Epithelial cell of esophagus (primary cell): Measurements from ENCODE around the gene CDK14.

Experiments
- DNase-seq: peaks from one replicate; pipeline ENCODE4 v3.0.0; 2010; ENCODE audit warnings: low read depth
- H3K4me3 ChIP-seq: 2 replicates; pipeline ENCODE4 v1.5.1; 2011; ENCODE audit warnings: mild to moderate bottlenecking, low read length, control low read depth
- TF ChIP-seq, protein P1 (sequence below): IDR thresholded peaks from 2 replicates; pipeline ENCODE4 v1.5.1; 2011; ENCODE audit warnings: low read depth, mild to moderate bottlenecking, low read length, control low read depth, inconsistent platforms; ENCODE audit not compliant: insufficient read depth; ENCODE audit errors: missing control alignments

The CDK14 gene

DNA sequence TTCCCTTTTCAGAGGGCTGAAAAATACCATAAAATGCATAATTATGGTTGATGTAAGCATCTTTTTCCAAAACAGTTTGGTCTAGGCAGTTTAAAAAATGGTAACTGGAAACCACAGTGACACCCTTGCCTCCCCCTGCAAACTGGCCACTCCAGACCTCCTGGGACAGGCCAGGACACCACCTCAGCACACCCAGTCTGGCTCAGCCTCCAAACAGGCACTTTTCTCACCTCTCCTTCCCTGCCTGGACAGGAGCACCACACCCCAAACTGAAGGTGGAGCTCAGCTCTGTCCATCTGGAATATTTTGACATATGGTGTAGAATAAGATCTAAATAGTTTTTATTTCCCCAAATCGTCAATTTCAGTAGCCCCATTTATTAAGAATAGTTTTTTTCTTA, 78.5 kb downstream of the CDK14 start:
- no peak for DNase-seq
- TF ChIP-seq, protein P1, sequence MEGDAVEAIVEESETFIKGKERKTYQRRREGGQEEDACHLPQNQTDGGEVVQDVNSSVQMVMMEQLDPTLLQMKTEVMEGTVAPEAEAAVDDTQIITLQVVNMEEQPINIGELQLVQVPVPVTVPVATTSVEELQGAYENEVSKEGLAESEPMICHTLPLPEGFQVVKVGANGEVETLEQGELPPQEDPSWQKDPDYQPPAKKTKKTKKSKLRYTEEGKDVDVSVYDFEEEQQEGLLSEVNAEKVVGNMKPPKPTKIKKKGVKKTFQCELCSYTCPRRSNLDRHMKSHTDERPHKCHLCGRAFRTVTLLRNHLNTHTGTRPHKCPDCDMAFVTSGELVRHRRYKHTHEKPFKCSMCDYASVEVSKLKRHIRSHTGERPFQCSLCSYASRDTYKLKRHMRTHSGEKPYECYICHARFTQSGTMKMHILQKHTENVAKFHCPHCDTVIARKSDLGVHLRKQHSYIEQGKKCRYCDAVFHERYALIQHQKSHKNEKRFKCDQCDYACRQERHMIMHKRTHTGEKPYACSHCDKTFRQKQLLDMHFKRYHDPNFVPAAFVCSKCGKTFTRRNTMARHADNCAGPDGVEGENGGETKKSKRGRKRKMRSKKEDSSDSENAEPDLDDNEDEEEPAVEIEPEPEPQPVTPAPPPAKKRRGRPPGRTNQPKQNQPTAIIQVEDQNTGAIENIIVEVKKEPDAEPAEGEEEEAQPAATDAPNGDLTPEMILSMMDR = no peak
- no peak overlapping the region for H3K4me3 ChIP-seq

DNA sequence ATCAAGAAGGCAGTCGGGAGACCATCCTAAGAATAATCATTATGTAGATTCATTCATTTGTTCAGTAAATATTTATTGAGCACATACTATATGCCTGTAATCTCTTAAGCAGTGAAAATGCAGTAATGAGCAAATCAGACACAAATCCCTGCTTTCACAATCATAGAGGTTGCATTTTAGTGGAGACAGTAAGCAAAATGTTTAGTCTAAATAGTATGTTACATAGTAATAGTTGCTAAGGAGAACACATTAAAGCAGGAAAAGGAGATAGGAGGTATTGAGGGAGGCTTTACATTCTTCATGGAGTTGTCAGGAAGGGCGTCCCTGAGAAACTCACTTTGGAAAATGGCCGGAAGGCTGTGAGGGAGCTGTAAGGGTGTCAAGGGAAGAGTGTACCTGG, 79.9 kb downstream of the CDK14 start:
- TF ChIP-seq, protein P1 = no peak
- no peak for DNase-seq
- no peak overlapping the region for H3K4me3 ChIP-seq

DNA sequence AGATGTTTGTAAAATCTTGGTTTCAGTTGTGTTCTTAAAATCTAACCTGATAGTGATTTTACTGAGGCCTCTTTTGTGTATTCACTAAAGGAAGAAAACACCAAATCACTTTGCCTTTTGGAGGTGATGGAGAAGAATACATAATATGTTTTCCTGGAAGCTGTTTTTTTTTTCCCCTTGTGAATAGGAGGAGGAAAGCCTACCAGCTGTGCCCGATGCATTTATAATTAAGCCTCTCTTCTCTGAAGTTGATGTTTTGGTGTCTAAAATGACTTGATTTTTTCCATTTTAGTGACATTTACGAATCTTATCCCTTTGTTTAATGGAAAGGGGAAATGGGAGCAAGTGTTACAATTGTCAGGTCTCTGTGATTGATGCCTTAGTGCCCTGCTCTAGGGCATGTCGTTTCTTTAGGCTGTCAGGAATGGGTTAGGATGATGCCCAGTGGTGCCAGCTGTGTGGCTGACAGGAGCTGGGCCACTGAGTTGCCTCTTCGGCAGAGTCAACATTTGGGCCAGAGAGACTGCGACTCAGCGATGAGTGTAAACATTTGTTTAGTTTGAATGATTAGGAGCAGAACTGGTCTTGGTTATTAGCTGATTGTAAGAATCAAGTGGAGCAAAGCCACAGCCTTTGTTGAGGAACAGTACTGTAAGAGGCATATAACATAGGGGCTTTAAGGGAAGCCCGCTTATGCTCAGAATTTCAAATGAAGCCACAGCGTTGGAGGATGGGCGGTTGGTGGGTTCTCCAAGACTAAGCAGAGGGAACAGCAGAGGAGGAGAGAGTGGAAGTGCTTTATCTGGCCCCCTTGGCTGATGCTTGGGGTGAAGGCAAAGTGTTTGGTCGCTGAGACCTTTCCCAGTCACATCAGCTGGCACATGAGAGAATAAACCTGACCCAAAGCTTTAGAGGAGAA, 81.6 kb downstream of the CDK14 start:
- DNase-seq = no peak
- TF ChIP-seq, protein P1 = no peak
- no peak overlapping the region for H3K4me3 ChIP-seq

DNA sequence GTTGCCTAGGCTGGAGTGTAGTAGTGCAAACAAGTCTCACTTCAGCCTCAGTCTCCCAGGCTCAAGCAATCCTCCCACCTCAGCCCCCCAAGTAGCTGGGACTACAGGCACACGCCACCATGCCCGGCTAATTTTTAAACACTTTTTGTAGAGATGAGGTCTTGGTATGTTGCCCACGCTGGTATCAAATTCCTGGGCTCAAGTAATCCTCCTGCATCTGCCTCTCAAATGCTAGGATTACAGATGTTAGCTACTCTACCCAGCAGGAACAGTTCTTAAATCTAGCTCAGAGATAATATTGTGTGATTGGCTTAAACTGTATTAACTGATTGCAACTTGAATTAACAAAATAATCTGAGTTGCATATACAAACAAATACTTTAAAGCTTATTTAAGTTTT, 82.9 kb downstream of the CDK14 start:
- no peak overlapping the region for H3K4me3 ChIP-seq
- TF ChIP-seq, protein P1 = no peak
- DNase-seq = no peak

DNA sequence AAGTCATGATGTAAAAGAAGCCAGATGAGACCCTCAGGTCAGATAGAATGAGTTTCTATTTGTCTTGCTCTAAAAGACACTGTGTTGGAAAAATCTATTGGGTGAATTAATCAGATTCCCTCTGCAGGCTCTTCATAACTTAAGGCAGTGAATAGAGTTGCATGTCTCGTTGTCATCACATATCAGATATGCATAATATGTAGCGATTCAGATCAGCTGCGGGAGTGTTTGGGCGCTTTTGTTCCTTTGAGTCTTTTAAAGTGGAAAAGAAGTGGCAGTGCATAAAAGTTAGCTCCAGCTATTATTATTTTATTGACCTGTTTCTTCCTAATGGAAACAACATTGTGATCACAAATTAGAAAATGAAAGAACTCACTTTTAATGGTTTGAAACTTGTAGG, 84.4 kb downstream of the CDK14 start:
- TF ChIP-seq, protein P1 = no peak
- no peak overlapping the region for H3K4me3 ChIP-seq
- no peak for DNase-seq

DNA sequence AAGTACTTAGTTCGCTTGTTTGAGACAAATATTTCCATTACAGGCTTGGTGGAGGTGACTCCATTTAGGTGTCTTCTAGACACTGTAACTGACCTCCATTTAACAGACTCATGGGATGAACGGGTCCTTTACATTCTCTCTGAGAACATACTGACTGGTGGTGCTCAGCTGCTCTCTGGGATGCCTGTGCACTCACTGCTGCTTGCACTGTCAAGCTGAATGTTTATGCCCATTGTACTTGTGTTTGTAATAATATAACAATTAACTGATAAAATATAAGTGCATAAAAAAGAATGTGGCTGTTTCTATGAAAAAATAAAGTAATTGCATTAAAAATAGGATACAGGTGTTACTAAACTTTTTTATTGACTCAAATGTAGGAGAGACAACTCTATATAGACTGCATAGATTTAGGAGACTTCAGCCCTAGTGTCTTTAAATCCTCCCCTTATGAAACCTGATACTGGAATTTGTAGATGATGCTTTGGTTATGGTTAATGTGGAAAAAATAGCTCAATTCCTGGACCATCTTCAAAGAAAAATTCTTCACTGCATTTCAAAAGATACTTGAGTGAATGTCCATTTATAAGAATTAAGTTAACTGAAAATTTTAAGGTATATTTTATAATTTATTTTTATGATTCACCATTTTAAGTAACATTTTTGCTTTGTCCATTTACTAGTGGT, 85.4 kb downstream of the CDK14 start:
- DNase-seq = no peak
- no peak overlapping the region for H3K4me3 ChIP-seq
- TF ChIP-seq, protein P1 = no peak

DNA sequence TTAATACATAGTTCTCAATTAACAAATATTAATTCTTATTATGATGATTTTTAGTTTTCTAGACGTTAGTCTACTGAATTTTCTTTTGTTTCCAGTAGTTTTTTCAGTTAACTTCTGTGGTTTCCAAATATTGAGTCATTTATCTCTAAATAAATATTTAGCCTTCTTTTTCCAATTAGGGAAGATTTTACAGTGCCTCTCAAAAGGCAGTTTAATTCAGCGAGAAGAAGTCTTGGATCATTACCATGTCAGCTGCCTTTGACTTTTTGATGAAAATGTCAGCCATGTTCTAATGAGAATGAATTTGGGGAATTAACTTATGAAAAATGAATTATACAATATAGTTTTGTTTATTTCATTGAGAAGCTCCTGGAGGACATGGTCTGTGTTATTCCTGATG, 90.0 kb downstream of the CDK14 start:
- TF ChIP-seq, protein P1 = no peak
- H3K4me3 ChIP-seq = no peak overlapping the region
- DNase-seq = no peak
